ENCODE results near the gene FAH.

FAH gene

DNA sequence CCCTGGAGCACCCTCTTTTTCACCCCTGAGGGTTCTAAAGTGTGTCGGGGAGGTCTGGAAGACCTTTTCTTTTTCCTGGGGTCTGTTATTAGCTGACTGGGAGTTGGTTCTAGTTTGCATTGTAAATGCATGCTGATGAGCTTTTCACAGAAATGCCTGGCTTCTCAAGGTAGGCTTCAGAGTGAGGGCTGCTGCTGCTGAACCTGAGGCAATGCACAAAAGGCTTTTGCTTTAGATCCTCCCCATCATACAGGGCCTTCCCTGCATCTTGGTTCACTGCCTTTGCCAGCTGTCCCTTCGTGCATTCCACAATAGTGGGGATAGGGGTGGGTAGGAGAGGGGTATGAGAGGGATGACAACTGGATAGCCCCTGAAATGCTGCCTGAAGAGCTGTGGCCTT, 46.6 kb downstream of the FAH start:
- no peak for DNase-seq (ENCODE audit: low read depth, low spot score)

GRCh38 chr15:80199869-80200268, 47.1 kb downstream of the FAH start:
- DNase-seq (ENCODE audit: low read depth, low spot score) = no peak

DNA sequence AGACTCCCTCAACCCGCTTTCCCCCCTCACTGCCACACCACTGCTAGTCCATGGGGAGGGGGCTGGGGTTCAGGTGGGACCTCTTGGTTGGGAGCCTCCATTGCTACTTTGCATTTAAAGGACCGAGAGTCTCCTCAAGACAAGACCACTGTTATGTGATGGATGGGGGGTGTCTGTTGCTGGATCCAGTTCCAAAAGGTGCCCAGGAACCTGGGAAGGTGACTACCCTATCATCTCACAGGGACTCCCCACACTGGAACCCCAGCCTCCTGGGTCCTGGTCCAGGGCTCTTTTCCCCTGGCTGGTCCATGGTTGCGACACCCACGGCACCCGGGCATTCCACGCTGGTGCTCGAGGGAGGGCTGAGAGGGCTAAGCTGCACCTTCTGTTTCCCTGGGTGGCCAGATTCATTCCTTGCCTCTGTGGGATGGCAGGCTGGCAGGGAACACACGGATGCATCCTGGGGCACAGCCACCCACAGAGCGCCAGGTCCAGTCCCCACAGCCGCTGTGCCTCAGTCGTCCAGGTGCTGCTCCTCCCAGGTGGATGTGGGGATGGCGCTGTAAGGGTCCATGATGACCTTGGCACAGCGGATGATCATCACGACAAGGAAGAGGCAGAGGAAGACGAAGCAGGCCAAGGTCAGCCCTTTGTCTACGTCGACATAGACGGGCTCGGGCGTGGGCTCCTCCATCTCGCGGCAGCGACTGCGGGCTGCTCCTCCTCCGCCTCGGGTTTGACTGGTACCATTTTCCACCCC, 48.6 kb downstream of the FAH start:
- no peak for DNase-seq (ENCODE audit: low read depth, low spot score)

DNA sequence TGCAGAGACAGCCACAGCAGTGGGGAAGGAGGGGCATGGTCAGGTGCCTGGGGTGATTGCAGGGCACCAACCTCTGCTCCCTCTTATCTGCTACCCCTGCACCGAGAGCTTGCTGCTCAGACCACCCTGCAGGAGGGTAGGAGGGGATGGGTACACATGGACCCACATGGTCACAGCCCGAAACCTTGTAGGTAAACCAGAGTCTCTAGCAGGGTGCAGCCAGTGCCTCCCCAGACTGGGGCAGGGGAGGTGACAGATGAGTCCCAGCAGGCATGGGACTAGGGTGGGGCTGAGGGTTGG, 49.2 kb downstream of the FAH start:
- no peak for DNase-seq (ENCODE audit: low read depth, low spot score)

- DNase-seq (ENCODE audit: low read depth, low spot score) = no peak
Observed at GRCh38 chr15:80202641-80203360, 50.0 kb downstream of the FAH start.

- no peak for DNase-seq (ENCODE audit: low read depth, low spot score)
Observed at GRCh38 chr15:80203361-80203885, 50.6 kb downstream of the FAH start.

- no peak for DNase-seq (ENCODE audit: low read depth, low spot score)
Observed at GRCh38 chr15:80204231-80204630, 51.4 kb downstream of the FAH start.

DNA sequence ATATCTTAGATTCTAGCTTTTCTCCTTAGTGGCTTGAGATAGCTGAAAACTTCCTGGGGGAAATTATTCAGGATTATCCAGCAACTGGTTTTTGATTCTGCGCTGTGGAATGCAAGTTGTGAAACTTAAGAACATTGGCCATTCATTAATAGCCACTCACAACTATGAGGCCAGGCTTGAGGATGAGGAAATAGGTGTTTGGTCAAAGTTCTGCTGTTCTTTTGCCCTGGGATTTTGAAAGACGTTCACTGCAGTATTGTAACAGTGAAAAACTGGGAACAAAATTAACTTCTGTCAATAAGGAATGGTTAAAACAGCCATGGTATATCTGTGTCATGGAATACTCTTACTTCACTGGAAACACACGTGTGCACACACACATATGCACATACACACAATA, 55.1 kb downstream of the FAH start:
- no peak for DNase-seq (ENCODE audit: low read depth, low spot score)

DNA sequence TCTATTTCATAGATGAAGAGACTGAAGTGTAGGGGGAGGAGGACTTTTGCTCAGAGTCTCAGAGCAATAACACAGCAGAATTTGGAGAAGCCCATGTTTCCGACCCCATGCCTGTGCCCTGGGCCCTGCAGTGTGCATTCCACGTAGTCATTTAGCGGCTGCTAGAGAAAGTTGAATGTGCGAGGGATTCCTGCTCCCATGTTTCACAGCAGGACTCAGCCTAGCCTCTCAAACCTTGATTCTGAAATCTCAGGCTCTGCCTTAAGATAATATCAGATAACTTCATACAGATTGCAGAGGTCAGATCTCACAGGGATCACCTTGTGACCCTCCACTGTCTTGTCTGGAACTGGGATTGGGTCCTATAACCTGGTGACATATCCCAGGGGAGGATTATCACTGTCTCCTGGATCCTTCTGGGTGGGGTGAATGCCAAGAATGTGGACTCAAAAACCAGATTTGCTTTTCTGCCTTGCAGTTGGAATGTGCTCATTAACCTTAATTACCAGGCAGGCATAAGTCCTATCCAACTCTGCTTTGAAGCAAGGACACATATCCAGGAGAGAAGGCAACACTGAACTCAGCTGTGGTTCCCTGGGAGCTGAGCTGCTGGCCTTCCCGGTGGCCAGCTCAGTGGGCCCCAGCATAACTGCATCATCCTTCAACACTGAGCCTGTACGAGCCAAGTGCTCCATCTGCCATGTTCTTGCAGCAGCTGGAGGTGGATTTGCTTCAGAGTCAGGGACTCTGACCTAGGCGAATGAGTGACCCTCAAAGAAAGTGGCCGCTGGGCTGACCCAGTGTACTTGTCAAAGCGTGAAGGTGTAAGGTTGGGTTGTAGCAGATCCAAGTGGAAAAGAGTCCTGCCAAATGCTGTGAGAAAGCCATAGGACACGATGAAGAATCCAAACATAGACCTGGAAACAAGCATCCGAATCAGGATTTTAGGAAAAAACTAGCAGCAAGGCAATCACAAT, 56.2 kb downstream of the FAH start:
- DNase-seq (ENCODE audit: low read depth, low spot score) = no peak

GRCh38 chr15:80210611-80211573, 58.1 kb downstream of the FAH start:
- DNase-seq (ENCODE audit: low read depth, low spot score) = no peak

DNA sequence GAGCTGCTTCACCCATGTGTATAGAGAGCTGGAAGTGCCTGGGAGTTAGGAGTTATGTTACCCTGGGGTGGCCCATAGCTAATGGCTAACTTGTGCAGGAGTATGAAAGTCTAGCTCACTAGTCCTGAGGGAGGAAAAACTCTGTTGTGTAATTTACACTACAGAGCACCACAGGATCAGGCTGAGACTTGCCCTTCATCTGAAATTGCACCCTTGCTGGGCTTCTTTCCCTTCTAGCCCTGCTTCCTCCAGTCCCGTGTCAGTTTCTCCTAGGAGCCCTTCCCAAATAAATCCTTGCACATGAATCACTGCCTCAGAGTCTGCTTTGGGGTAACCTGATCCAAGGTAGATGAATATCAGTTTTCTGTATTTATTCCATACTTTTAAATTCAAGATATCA, 59.2 kb downstream of the FAH start:
- DNase-seq (ENCODE audit: low read depth, low spot score) = no peak

- DNase-seq (ENCODE audit: low read depth, low spot score) = no peak
Observed at GRCh38 chr15:80214910-80215309, 62.1 kb downstream of the FAH start.

DNA sequence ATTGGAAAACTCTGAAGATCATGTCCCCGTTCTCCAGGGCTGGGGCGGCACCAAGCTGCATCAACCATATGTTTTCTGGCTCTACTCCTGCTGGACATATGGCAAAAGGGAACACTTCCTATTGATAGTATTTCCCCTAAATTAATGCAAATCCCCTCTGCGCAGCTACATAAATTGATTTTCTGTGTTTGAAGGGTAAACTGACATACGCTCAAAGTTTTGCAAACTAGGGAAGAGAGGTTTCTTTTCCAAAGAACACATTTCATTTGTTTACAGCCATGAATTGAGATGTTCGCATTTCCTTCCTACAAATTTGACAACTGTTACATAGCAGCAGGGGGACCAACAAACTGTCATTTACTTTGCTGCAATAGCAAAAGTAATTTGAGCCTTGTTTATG, 63.3 kb downstream of the FAH start:
- DNase-seq (ENCODE audit: low read depth, low spot score) = no peak

DNA sequence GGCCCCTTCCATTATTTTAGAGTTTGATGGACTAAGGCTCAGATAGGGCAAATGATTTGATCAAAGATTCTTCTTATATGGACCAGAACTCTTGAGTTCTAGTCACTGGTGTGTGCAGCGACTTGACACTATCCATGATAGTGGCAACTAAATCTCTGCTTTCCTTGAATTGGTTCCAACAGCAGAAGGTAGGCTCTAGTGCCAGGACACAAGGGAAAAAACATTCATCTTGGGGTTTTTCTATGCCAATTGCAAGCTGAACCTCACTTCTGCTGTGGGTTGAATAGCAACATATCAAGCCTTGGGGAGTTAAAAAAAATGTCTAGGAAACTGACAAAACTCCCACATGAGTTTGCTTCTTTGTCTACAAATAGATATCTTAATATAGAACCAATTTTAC, 64.1 kb downstream of the FAH start:
- no peak for DNase-seq (ENCODE audit: low read depth, low spot score)

- DNase-seq (ENCODE audit: low read depth, low spot score) = no peak
Observed at GRCh38 chr15:80217327-80217900, 64.6 kb downstream of the FAH start.

DNA sequence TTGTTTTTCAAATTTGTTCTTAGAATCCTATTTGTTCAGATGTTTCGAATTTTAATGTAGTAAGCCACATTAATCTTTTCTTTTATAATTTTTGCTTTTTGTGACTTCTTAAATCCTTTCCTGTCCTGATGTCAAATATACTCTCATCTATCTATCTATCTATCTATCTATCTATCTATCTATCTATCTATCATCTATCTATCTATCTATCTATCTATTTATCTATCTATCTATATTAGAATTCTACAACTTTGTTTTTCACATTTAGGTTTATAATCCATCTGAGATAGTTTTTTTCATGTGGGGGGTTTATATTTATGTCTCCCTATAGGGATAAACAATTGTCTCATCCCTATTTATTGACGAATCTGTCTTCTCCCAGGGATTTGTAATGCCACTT, 67.2 kb downstream of the FAH start:
- no peak for DNase-seq (ENCODE audit: low read depth, low spot score)

GRCh38 chr15:80228959-80229610, 76.3 kb downstream of the FAH start:
- DNase-seq (ENCODE audit: low read depth, low spot score) = no peak

- no peak for DNase-seq (ENCODE audit: low read depth, low spot score)
Observed at GRCh38 chr15:80231371-80231770, 78.6 kb downstream of the FAH start.

- no peak for DNase-seq (ENCODE audit: low read depth, low spot score)
Observed at GRCh38 chr15:80233581-80233980, 80.8 kb downstream of the FAH start.

DNA sequence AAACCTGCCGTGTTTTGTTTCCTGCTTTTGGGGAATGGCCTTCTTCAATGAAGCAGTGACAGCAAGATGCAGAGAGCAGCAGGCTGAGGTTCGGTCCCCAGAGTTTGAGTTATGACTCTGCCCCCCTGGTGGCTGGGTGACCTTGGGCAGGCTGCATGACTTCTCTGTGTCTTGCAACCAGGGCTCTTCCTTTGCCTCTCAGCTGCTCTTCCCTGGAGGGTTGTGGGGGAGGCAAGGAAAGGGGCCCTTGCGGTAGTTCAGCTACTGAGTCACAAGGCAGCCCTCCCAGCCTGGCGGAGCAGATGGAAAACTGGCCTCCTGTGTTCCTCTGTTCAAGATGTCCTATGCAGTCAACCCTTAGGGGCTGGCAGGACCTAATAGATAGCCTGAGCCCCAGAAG, 82.1 kb downstream of the FAH start:
- no peak for DNase-seq (ENCODE audit: low read depth, low spot score)
